LoVo (cell line): ENCODE measurements around the gene NUMB.
"Not testable (repeated sequence)": the region's sequence is repeated elsewhere in the genome, so short reads cannot be mapped to it uniquely, and the experiment has no call there.

Experiments used
- DNase-seq: peaks from one replicate; pipeline ENCODE4 v3.0.0-alpha.2; 2016; ENCODE audit warnings: low spot score

The NUMB gene

DNA sequence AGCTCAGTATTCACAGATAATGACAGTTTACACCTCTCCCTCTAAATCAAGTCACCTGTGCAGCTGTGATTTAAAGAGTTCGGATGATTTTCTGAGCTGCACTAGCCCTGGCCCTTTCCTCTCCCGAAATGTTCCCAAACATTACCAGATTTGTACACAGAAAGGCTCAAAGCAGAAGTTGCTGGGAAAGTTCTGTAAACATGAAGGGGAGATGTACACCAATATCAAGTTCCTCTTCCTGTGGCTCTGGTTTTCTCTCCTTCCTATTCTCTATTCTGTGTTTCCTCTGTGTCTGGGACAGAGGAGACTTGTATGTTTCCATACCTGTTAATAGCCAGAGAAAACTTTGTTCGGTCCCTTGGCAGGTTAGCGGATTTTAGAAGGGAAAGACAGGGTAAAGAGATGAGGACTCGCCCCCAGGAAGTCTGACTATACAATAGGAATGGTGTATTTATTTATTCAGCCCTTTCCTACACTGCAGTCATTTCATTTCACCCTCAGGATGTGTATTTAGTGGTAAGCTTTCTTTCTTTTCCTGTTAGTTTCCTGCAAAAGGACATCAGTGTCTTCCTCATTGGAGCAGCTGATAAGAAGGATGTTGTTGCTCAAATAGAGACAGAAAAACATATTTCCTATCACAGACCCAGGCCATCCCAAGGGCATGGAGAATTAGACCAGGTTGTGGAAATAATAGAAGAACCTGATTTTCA is 7.6 kb upstream of the NUMB start:
- DNase-seq: no peak

DNA sequence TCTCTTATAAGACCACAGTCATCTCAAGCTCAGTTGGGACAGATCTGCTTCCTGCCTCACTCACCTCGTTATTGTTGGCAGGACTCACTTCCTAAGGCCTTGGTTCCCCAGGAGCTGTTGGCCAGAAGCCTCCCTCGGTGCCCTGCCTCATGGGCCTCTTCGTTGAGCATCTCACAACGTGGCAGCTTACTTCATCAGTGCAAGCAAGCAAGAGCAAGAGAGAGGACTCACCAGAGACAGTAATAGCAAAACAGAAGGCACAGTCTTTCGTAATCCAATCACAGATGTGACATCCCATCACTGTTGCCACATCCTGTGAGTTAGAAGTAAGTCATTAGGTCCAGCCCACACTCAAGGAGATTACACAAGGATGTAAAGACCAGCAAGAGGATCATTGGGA is 5.1 kb upstream of the NUMB start:
- DNase-seq: no peak

DNA sequence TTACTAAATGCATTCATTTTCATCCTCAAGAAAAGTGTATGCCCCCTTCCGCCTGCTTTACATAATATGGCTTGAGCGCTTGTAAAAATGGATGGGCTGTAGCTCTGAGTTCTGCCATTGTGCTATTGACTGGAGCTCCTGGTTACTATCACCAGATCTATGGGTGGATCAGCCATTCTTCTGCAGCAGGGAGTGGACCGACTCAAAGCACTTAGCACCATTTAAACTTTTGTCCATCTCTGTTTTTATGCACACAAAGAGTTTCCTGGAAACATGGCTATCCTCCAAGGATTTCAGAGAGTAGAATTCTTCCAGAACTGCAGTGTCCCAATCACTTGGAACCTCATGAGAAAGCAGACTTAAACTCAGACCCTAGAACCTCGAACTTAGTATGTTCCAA is 4.5 kb upstream of the NUMB start:
- DNase-seq: no peak

DNA sequence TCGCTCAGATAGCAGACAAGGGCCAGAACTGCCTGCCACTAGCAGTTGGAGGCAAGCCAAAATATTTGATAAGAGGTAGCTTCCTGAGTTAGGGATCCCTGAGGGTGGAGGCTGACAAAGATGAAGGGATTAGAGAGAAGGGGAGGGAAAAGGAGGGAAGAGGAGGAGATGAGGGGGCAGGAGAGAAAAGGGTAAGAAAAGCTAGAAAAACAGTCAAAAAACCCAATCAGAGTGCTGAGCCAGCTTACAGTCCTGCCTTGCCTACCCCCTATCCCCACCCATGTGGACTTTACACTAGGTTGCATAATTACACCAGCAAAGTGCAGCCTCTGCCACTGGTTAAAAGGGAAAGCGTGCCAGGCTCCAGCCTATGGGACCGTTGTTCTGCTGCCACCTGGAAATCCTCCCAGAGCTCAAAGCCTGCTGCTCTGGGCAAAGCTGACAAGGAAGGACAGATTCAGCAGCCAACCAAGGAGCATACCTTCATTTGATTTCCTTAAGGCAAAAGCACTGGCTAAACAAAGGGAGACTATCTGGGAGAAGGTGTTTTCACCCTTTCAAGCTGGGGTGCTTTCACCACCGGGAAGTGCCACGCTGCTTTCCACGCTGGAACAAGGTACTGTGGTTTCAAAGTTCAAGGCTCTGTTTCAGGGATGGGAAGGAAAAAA is 3.8 kb upstream of the NUMB start:
- peak; percentile 89 for DNase-seq

DNA sequence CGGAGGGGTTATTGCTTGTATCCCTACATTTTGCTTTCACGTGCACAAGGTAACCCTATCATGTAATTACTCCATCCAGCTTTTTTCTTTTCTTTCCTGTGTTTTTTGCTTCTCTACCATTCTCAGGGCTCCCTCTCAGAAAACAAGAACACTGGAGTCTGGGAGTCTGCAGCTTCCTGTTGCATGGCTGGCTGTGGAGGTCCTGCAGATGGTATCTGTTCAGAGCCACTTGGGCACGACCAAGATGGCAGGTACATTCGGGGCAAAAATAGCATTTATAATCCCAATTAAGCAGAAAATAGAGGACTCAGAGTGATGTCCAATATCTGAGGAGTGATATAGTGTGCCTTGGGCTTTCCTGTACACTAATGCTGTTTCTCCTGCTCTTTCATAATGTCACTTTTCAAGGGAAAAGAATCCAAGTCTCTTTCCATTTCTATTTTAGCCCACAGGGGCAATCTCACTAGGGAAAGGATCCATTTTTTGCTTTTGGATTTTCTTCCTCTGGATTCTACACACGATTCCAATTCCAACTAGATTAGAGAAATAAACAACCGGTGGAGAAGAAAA is 3.2 kb upstream of the NUMB start:
- DNase-seq: no peak

DNA sequence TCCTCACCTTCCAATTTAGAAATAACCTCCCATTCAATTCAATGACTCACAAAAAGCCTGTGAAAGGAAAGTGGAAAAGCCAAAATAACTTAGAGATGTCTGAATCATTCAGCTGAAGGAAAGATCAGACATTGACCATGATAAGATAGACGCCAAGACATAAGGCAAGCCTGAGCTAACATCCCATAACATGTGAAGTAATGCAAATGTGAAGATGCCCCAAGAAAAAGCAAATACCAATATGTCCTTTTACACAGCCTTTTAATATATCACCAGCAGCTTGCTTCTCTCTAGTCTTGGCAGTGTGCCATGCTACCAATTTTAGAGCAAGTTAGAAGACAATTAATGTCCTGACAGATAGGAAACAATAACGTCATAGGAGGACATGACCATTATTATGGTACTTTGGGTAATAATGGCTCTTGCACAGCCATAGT is 2.4 kb upstream of the NUMB start:
- DNase-seq: no peak

DNA sequence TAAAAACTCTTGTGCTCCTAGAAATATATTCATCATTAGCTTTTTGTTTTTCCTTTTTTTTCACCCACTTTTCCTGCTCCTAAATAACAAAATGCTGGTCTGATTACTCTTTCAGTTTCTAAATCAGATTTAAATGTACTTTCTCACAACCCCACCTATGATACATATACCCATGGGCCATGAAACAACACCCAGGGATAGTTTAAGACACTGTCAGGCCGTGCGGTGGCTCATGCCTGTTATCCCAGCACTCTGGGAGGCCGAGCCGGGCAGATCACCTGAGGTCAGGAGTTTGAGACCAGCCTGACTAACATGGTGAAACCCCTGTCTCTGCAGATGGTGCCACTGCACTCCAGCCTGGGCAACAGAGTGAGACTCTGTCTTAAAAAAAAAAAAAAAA is 1.6 kb upstream of the NUMB start:
- no peak for DNase-seq

DNA sequence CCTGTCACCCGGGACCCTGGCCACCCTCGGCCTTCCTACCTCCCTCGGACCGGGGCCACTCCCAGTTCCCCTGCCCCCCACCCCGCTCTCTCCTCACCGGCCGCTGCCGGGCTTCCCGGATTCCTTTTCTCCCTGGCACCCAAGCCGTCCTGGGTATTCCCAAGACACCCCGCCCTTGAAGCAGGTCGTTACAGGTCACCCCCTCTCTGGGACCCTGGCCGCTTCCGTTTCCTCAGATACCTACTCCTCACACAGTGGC is 493 bp downstream of the NUMB start:
- DNase-seq: no peak

DNA sequence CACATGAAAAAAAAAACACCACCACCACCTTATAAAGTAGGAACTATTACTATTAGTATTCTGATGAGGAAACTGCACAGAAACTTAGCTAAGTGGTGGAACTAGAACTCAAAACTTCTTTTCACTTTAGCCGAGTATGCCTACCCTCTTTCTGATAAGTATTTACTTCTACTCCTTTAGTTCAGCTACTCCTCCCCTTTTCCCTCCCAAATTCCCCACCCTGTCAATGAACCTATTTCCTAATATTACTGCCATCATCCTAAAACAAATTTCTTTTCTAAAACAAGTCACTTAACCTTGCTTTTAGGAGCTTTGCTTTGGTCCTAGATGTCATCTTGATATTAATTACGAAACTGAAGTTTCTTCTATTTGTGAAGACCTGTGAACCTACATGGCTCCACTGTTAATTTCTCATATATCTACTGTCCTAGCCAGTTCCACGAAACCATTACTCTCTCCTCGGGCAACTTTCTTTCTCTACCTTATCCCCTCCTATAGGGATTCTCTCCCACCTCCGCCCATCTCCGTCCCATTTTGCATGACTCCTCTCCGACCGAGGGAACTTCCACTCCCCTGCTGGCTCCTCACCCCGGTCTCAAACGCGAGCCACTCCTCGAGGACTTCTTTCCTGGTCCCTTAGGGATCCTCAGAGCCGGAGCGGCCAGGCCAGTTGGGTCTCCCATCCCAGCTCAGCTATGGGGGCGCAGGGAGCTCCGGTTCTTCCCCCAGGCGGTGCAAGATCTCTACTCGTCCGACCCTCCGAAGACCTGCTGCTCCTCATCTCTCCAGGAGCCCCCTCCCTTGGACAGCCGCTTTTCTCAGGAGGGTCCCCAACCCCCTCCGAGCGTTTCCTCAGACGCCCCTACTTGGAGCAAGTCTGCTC is 1.1 kb downstream of the NUMB start:
- peak; percentile 45 for DNase-seq

DNA sequence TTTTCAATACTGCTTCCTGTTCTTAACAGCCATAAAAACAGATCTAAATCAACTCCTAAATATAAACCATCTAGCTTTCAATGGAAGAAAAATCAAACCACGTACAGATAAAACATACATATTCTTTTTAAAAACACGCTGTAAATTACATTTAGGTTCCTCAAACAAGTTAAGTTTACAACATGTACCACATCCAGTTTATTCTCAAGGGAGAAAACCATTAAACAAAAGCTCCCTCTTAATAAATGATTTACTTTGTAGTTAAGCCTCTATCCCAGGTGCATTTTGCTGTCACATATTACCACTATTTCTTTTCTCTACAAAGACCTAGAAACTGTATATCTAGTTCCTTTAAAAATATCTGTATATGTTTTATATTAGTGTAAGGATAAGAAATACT is 3.1 kb downstream of the NUMB start:
- DNase-seq: no peak

DNA sequence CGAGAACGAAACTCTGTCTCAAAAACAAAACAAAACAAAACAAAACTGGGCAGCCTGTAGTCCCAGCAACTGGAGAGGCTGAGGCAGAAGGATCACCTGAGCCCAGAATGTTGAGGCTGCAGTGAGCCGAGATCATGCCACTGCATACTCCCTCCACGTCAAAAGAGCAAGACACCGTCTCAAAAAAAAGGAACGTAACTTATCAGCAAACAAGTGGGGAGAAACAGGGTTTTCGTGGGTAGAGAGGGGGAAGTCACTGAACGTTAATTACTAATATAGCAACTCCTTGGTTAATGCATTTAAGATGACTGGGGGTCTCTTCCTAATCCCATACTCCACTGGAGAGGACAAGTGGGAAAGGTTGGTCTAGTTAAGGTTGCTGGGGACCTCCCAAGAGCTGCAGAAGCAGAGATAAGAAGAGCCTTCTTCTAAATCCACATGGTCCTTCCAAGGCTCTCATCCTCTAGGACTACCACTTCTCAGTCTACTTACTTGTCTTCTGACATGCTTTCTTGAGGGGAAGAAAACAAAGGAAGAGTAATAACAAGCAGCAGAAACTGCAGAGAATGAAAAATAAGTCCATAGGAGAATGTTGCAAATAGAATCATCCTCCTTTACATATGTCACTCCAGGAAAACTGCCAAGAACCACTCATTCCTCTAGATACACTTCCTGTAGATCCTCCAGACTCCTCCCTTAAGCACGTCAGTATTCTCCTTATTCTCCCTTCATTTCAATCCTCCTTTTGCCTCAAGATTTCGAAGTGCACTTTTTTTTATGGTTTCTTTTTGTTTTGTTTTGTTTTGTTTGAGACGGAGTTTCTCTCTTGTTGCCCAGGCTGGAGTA is 5.8 kb downstream of the NUMB start:
- no peak for DNase-seq

DNA sequence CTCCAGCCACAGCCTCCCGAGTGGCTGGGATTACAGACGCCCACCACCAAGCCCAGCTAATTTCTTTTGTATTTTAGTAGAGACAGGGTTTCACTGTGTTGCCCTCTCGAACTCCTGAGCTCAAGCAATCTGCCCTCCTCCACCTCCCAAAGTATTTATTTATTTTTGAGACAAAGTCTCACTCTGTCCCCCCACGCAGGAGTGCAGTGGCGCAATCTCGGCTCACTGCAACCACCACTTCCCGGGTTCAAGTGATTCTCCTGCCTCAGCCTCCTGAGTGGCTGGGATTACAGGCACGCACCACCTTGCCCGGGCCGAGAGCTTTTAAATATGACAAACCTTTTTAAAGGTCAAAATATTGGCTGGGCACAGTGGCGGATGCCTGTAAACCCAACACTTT is 14.6 kb downstream of the NUMB start:
- no peak for DNase-seq

DNA sequence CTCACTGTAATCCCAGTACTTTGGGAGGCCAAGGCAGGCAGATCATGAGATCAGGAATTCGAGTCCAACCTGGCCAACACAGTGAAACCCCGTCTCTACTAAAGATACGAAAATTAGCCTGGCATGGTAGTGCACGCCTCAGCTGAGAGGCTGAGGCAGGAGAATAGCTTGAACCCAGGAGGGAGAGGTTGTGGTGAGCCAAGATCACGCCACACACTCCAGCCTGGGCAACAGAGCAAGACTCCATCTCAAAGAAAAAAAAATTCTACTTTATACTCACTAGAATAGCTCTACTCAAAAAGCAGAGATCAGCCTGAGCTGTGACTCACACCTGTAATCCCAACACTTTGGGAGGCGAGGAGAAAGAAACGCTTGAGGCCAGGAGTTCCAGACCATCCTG is 17.1 kb downstream of the NUMB start:
- DNase-seq: no peak

DNA sequence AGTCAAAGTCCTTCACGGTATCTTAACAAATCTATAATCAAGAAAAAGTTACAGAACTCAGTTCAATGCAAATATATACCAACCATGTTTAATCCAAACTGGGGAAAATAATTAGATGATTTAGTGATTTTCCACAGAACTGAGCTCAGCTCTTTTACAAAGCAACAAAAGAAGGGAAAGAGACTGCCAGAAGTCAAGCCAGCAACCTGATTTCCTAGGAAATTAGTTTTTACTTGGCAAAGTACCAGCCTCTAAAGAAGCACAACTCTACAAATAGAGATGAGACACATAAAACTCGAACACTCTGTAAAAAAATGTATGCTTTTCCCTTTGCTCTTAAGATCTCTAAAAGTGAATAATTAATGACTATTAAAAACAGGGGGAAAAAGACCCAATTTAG is 19.4 kb downstream of the NUMB start:
- DNase-seq: no peak

DNA sequence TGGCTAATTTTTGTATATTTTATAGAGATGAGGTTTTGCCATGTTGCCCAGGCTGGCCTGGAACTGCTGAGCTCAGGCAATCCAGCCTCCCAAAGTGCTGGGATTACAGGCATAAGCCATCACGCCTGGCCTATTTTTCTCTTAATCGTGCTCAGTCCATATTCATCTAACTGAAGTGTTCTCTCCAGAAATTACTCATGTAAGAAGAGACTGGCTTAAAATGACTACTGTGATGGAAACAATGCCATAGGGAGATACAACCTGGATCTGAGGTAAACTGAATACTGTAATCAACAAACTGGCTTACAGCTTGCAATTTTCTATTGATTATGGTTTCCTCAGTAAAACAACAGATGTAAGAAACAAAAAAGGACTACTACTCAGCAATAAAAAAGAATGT is 21.1 kb downstream of the NUMB start:
- DNase-seq: no peak

DNA sequence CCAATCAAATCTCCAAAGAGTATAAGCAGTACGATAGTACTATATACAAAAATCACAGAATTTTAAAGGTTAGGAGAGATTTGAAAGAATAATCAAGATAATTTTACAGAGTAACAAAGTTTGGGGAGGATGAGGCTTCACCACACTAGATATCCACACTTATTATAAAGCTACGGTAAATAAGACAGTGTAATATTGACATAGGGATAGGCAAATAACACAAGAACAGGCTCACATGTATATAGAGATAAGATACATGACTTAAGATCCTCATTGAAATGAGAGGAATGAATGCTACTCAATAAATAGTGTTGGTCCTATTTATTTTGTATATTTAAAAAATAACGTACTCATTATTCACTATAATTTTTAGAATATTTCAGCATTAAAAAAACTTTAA is 26.2 kb downstream of the NUMB start:
- DNase-seq: no peak

DNA sequence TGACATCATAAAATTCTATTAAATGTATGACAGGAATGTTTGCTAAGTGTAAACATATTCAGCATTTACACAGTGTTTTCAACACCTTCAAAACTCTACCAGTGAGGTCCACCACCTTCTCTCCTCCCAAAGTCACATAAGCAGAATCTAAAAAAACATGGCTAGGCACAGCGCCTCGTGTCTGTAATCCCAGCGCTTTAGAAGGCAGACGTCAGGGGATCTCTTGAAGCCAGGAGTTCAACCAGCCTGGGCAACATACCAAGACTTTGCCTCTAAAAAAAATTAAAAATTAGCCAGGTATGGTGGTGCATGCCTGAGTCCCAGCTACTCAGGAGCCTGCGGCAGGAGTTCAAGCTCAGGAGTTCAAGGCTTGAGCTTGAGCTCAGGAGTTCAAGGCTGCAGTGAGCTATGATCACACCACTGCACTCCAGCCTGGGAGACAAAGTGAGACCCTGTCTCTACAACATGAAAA is 30.0 kb downstream of the NUMB start:
- no peak for DNase-seq

DNA sequence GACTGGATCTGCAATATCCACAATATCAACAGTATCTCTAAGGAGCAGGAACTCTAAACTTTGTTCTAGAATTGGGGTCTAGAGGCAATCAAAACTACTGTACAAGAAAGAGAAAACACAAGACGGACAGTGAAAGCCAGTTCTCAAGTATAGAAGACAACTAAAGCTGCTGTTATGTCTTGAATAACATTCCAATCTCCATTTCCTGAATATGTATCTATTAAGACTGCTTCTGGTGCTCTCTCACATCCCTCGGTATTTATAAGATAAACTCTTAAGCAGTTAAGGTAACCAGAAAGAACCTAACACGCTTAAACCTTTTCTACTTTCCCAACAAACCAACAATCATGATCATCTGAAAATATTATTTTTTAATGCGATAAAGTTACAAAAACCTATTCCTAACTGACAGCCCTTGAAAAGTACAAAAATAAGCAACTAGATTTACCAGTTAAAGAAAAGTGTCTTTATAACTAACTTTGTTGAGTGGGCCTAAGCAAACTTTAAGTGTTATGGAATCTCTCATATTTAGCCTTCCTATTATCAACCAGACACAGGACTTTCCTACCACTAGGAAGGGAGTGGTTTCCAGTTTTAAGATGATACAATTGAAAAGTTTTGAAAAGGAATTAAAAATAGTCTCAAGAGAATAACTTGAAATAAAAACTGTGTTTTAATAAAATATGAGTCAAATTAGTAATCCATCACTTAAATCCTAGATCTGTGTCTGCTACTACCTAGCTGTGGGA is 30.7 kb downstream of the NUMB start:
- no peak for DNase-seq

DNA sequence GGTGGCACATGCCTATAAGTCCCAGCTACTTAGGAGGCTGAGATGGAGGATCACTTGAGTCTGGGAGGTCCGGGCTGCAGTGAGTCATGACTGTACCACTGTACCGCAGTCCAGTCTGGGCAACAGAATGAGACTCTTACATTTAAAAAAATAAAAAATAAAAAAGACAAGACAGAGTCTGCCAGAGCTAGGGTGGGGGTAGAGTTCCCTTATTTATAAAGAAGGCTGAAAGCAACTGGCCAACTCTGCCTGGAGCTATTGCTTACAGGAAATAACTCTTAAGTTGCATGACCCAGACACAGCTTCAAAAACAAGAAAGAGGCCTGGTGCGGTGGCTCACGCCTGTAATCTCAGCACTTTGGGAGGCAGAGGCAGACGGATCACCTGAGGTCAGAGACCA is 31.5 kb downstream of the NUMB start:
- DNase-seq: no peak

DNA sequence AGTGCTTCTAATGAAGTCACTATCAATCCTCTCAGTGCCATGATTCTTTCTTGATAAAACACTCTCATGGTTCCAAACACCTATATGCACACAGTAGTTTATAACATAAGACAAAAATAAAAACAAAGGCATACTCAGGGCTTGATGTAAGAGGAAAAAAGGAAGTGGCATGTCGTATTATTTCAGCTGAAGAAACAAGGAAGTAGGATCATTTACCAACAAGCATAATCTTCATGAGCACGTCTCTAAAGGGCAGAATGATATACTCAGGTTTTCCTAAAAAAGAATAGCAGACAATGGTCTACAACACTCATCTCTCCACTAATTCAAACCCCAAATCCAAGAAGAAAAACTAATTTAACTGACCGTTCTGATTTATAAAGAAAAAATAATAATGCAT is 33.9 kb downstream of the NUMB start:
- DNase-seq: no peak

DNA sequence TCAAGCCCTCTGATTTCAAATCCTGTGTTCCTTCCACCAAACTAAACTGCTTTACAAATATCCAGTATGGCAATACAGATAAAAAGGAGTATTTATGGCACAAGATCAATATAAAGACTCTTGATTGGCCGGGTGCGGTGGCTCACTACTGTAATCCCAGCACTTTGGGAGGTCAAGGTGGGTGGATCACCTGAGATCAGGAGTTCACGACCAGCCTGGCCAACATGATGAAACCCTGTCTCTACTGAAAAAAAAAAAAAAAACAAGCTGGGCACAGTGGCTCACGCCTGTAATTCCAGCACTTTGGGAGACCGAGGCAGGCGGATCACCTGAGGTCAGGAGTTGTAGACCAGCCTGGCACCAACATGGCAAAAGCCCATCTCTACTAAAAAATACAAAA is 35.3 kb downstream of the NUMB start:
- DNase-seq: not testable (repeated sequence)
